ENCODE data around the gene RTRAF.

- TF ChIP-seq CTCF (conservative IDR thresholded peaks at IDR 0.05): no peak
- no peak for TF ChIP-seq ZFX (IDR thresholded peaks at IDR 0.05)
These were observed 60.6 kb downstream of the RTRAF start for GRCh38 chr14:52049721-52050588.
